Measurements from ENCODE around the gene LRRC8C.

Gene LRRC8C

DNA sequence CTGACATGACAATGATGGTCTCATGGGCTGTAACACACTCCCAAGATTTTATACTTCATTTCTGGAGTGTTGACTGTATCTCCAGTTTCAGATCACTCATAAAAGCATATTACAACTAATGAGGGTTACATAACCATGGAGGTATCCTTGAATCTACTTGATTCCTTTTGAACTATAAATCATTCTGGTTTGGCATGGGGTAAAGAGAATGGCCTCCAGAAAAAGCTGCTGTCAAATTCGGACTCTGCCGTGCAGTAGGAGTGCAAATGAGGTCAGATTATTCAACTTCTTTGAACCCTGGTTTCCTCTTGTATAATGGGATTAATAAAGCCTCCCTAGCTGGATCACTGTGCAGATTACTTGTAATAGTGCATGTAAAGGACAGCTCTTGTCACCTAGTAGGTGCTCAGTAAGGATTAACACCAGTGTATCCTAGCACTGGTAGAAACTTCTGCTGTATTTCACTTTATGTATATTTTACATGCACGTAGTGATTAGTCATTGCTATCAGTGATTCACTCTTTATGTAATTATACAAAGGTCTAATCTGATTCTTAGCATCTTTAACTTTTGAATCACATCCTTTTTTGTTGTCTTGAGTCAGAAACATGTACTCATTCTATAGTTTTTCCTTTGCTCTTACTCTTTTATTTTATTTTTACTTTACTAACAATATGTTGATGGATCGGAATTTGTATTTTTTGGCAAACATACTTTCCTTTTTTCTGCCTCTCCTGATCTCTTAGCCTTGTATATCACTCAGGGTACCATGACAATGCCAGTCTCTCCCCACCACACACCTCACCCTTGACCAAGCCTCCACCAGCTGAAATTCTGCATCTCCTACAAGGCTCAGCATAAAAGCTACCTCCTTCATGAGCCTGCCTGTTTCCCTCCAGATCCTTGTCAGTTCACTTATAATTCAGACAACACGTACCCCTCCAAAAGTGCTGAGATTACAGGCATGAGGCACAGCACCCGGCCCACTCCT, 3.2 kb downstream of the LRRC8C start:
- DNase-seq, result no peak

DNA sequence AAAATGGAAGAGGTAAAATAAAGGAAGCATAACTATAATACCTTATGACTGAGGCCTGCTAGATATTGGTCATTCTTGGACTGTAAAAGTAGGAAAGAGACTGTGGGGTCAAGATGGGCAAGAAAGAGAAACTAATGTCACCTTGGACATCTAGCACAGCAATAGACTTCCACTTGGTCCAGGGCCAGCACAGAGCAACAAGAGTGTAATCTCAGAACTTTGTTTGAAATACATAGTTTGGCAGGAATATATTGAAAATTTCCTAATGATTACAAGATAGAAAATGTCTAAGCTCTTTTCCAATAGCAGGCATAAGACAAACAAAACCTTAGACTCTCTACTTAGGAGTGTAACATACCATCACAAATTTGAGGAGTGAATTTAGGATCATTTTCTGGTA, 4.6 kb downstream of the LRRC8C start:
- DNase-seq, result no peak

DNA sequence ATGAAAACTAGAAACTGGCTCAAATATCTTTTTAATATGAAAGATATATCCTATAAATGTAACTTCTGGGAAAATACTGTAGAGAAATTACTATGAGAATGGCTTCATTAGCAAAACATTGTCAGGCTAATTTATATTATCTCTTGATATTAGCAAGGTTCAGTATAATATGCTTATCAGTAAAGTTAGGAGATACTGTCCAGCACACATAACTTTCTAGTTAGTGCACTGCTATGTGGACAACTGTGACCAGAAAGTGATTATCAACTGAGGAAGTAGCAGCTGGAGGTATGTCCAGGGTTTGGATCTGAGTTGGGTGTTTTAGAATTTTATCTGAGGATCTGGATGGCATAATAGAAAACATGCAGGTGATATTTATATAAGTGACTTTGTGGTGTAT, 7.5 kb downstream of the LRRC8C start:
- no peak for DNase-seq

DNA sequence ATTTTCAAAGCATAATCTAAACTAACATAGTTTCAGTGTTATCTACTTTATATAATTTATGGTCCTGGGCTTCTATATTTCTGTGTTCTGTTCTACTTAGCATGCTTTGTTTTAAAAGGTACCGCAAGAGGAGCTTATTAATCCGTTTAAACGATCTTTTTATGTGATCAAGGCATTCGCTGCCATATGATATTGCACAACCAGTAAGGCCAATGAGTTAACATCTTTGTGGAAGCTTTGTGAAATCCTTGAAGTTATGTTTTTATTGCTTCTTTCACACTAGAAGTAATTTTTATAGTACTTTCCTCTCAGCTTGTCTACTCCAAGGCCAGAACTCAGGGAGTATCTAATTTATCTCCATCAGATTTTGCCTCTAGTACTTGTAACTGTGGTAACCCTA, 8.9 kb downstream of the LRRC8C start:
- no peak for DNase-seq

DNA sequence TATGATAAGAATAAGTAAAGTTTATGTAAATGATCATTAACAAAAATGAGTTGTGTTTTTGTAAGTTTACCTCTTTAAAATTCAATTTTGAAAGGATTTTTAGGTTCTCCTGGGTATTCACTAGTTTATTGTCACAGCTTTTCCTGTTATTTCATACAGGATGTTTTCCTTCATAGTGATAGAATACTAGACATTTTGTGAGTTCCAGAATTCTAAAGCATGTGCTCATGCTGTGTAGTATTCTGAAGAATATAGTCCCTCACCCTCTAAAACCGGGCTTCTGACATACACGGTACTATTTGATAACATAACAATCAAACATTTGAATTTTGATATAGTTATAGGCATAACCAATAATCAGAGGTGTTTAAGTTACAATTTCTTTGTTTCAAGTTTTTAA, 10.7 kb downstream of the LRRC8C start:
- DNase-seq, result no peak

DNA sequence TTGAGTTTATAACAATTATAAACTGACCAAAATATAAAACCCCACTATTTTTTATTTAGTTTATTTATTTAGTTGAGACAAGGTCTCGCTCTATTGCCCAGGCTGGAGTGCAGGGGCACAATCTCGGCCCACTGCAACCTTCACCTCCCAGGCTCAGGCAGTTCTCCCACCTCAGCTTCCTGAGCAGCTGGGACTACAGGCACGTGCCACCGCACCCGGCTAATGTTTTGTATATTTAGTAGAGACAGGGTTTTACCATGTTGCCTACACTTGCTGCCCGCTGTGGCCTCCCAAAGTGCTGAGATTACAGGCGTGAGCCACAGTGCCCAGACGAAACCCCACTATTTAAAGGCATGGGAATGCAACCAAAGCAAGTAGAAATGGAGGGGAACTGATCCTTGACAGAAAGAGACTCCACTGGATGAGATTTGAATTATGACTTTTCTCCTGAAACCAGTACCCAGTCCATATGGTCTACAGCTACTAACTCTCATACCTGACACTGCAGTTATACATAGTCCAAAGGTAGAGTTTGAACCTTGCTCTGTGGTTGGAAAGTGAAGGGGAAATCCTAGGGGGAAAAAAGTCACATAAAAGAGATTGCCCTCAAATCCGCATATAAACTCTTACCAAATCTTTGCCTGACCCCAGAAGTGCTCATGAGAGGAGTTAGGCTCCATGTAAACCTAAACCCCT, 11.3 kb downstream of the LRRC8C start:
- no peak for DNase-seq

DNA sequence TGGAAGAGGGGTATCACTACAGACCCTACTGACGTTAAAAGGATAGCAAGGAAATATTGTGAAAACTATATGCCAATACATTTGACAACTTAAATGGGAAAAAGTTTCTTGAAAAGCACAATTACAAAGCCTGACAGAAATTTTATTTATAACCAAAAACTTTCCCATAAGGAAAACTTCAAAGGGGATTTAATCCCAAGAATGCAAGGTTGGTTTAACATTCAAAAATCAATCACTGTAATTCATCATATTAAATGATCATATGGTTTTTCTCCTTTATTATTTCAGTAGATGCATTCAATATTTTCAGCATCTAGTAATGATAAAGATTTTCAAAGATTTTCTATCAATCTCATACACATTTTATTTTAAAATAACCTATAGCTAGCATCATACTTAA, 13.3 kb downstream of the LRRC8C start:
- DNase-seq, result no peak

DNA sequence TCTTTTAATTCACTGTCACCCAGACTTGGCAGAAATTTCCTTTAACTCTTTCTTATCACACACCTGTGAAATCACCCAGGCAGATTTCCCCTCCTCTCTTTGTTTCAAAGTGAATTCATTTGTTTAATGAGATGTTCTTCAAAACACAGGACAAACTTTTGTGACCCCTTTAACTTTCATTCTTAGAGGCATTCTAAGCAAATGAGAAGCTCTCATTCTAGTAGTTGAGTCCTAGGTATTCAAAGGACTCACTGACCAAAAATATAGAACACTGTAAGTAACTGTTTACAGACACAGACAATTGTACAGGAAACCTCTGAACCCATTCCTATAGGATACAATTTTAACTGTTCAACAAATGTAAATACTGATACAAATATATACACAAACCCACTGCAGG, 16.9 kb downstream of the LRRC8C start:
- DNase-seq, result no peak

DNA sequence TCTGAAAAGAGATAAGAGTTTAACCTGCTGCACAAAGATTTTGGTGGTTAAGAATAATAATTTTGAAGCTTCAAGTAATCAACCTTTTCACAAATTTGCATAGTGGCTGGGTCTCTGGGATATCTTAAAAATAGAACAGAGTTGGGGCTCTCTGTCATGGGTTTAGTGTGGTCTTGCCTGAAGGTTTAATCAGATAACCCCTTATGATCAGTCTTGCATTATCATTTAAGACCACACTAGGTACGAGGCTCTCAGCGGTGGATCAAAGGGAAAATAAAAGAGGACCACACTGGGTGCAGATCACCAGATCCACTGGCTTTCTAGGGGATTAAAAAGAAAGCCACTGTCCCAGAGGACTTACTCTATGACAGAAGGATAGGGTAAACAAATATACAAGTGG, 19.5 kb downstream of the LRRC8C start:
- no peak for DNase-seq

DNA sequence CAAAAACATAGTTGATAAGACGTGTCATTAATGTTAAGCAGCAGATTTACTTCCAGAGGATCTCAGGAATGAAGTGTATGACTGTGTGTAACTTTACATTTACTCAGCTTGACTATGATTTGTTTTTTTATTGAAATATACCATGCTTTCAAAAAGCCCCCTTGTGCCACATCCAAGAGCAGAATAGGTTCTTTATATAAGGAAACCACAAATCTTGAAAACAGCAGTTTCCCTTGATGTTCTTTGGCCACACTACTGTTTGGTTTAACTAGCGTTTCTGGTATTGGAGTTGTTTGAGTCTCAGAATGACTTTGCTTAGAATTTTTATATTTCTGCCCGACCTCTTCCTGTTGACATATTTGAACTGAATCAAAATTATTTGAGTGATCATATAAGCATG, 25.0 kb downstream of the LRRC8C start:
- DNase-seq, result no peak

DNA sequence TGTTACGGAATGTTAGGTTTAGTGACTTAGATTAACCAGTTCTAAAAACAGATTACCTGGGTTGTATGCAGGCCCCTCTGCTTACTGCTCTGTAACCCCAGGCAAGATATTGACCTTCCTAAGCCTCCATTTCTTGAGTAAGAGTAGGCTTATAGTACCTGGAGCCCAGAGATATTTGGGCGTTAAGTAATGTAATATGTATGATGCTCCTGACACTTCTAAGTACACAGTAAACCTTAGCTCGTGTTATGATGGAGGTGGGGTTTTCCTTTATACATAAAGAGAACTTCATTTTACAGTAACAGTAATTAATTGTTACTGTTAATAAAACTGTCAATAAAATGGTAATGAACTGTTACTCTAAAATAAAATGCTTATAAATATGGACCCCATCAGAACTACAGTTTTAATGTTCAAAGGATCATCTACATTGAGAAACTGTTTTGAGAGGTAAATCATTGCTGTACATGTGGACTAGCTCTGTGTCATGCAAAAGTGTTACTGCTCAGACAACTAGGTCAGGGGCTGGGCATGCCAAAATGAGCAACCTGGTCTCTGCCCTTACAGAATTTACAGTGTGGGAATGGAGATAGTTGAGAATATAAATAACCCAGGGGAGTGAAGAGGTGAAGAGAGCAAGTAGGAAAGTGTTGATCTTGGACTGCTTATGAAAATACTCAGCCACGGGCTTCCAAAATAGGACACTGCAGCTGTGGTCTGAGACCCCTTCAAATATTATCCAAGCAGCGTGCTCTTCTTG, 26.6 kb downstream of the LRRC8C start:
- no peak for DNase-seq

DNA sequence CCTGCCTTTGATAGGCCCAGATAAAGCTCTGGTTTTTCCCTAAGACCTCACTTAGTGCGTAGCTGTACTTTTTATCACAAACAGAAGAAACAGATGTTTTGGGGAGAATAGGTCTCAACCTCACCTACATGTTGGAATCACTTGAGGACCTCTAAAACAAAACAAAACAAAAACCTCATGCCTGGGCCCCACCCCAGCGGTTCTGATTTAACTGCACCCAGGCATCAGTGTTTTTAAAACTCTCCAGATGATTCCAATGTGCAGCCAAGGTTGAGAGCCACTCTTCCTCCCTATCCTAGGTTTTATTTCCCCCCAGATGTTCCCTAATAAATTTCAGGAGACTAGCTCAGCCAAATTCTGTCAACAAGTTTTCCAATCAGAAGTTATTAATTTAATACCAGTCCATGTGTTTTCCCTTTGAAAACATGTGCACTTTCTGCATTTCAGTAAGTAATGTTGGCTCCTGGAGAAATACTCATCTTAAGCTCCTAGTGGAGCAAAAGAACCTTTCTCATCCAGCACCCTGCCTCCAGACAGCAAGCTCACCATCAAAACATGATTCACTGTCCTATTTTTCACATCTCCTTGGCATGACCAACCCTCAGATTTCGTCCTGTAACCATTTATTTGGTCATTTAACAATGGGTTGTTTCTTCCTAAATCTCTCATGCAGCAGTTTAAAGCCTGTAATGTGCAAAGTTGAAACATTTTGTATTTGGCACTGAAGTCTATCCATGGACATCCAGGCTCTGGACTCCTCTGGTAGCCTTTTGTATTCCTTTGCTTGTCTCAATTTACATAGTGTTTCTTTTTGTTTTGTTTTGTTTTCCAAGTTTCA, 27.5 kb downstream of the LRRC8C start:
- DNase-seq, result no peak

DNA sequence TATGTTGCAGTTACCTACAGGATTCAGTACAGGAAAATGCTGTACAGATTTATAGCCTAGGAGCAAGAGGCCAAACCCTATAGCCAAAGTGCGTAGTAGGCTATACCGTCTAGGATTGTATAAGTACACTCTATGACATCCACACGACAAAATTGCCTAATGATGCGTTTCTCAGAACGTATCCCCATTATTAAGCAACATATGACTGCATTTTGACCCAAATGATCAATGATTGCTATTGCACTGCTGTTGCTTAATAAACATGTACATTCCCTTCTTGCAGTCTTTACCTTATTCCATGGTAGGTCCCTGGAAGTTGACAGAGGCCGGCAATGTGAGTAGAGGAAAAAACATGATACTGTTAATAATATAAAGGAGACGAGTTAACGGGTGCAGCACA, 33.0 kb downstream of the LRRC8C start:
- DNase-seq, result no peak

DNA sequence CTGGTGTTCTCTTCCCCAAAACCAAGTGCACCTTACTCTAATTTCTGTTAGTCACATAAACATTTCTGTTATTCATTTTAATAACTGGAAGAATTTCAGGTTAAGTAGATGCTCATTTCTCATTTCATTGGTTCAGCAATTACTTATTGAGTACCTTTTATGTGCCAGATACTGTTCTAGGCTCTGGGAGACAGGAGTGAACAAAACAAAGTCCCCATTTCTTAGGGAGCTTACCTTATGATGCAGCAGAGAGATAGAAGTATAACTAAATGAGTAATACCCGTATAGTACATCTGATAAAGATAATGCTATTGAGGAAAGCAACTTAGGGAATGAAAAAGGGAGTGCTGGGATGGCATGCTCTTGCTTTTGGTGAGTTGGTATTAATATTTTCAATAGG, 33.7 kb downstream of the LRRC8C start:
- DNase-seq, result no peak

DNA sequence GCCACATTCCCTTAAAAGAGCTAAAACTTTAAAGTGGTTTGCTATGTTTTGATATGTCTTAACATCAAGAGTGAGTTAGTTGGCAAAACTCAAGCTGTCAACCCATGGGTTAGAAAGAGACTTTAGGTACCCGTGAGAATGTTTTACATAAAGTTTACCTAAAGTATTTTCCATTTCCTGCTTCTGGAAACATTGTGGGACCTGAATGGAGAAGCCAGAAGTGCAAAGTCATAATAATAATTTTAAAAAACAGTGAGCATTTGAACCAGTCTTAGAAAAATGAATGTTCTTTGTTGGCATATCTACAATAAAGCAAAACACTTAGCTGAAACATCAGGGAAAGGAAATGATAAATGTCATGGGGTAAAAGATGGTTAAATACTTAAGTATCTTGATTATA, 34.8 kb downstream of the LRRC8C start:
- DNase-seq, result no peak

DNA sequence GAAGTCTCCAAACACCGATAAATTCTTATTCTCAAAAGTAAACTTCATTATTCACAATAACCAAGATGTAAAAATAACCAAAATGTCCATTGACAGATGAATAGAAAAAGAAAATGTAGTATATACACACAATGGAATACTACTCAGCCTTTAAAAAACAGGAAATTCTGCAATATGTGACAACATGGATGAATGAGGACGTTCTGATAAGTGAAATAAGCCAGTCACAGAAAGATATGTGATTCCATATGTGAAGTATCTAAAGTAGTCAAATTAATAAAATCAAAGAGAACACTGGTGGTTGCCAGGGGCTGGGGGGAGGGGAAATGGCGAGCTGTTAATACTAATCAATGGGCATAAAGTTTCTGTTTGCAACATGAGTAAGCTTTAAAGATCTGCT, 36.0 kb downstream of the LRRC8C start:
- DNase-seq, result no peak

DNA sequence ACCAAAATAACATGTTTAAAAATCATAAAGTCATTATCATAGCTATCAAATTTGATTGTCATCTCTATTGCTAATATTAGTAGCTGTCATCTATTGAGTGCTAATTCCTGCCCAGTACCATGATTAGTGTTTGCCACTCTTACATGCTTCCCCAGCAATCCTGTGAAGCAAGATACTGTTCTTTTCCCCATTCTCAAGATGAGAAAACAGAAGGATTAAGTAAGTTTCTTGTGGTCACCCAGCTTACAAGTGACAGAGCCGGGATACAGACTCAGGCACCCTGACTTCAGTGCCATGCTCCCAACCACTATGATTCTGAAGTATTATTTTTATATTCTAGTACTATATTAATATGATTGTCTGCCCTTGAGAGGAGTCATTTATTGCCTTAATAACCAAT, 36.5 kb downstream of the LRRC8C start:
- no peak for DNase-seq

DNA sequence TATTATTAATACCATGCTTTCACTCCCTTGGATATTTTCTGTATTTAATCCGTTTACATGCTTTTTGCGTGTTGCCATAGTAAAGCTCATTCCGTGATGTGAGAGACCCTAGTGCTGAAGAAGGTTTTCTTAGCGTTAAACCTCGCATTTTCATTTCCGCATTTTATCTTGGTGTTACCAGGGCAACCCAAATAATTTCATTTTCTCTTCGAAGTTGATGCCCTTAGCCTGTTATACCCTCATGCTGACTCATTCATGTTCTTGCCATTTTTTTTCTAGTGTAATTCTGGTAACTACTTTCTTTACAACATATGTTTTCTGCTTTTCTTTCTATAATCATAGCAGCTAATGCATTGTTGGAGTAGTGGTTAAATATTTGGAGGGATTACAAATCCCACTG, 37.2 kb downstream of the LRRC8C start:
- DNase-seq, result no peak

DNA sequence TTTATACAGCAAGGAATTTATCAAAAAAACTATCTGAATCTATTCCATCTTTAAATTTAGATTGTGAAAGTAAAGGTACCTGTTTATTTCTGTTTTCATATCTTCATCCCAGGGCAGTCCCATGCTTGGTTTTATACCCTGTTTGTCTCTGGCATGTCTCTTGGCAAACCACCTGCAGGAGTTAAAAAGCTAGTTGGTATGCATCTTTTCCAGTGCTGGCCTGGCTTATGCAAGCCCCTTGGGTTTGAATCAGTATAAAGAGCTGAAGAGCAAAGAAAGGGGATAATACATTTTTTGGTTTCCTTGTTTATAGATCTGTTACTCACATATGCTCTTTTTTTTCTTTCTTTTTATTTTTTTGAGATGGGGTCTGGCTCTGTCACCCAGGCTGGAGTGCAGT, 37.8 kb downstream of the LRRC8C start:
- no peak for DNase-seq

DNA sequence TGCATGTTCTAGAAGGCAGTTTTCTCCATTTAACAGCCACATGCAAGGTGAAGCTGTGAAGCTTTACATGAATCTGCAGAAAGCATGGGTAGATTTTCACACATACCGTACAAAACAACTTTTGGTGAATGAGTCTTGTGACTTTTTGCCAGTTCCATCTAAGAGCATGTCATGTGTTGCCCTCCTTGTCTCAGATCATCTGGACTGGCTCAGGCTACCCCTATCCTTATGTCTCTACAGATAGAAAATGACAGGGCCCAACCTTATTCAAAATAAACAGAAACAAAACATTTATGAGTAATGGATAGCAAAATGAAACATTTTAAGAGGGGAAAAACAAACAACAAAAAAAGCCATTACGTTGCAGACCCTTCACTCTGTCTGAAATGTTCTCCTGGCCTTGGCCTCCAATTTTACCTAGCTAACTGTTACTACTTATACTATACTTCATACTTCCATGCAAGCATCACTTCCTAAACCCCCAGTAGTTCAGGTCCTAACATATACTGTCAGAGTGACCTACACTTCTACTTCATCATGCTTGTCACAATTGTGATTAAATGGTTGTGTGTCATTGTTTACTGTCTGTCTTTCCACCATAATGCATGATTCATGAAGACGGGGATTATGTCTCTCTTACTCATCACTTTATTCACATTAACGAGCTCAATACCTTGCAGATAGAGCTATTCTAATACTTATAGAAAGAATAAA, 39.0 kb downstream of the LRRC8C start:
- no peak for DNase-seq

DNA sequence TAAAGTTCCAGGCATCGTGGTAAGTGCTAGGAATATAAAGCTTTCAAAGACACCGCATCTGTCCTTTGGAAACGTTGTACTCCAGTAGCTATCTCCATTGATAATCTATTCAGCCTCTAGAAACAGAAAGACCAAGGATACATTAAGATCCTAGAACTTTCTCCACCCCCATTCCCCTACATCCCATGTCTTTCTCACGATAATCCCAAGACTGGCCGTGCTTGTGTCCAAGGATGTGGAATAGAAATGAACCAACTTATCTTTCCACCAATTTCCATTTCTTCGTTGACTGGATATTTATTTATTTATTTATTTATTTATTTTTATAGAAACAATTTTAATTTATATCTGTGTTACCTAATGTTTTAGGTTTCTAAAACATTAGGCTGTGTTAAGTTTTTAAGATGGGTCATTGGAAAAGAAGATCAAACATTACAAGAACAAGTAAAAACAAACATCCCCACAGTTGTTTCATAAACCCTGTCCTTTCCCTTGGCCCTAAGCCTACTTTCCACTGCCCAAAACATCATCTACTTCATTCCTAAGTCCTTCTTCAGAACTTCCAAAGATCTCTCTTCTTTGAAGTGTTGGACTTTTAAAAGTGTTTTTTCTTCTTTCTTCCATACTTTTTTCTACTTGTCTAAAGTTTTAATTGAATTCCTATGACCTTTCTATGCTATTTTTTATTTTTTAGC, 39.7 kb downstream of the LRRC8C start:
- DNase-seq, result no peak
